ENCODE data around the gene GTPBP1.

DNA sequence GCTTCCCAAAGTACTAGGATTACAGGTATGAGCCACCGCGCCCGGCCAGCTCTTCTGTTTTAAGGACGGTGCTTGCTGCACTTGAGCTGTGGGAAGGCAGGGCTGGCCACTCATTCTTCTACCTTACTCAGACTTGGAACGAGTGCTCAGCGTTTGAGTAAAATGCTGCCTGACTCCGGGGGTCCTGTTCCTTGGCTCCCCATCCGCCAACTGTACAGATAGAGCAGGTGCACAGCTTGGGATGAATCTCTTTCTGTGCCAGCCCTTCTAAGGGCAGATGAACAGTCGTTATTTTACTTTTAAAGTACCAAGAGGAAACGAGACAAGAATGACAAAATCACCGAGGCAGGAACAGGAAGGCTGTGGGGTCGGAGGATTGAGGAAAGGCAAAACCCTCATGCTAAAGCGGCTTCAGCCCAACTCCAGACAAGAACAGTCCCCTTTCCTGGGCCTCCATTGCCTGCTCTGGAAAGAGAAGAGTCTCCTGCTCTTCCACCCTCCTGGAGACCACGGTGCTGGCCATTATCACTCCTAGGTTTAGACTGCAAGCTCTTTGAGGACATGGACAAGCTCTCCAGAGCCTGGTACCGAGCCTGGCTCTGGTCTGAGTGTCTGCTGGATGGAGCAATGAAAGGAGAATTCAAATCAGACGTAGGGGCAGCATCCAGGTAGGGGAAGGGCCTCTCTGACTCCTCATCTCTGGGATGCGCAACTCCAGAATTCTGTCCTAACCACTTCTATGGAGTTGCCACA is 51.1 kb downstream of the GTPBP1 start:
- TF ChIP-seq TAF1 (IDR thresholded peaks at IDR 0.05; ENCODE audit: borderline replicate concordance, low read depth, low read length) (no peak), POLR2A (IDR thresholded peaks at IDR 0.05; ENCODE audit: low read depth, low read length) (no peak), POLR2AphosphoS5 (IDR thresholded peaks at IDR 0.05; ENCODE audit: low read depth, low read length) (no peak)

All from GM12892 (cell line).